T-cell (primary cell): ENCODE measurements around the gene TGFBR3. TPM values are rescaled to one million over a fixed set of nuclear protein-coding genes. Genes with fewer than 3 reads are reported as not detected.

Experiments used
- ATAC-seq, 4 experiments: fragments of 200-7000 bp in 3 of 4; fragments of 150-1000 bp in 1 of 4; cut with Tn5 transposase; replicated peaks in 1 of 4; 1 replicate in 3 of 4; 2 replicates in 1 of 4; pipeline ENCODE4 v1.10.0; 2021; ENCODE audit warnings: moderate library complexity in 3 of 4, mild to moderate bottlenecking in 2 of 4, moderate number of reproducible peaks in 1 of 4
- CTCF ChIA-PET, 2 donors: fragments of 300-600 bp; sonication (Branson Sonifier 250); formaldehyde crosslinking; loops; one replicate each; lab custom pipeline; 2022; ENCODE audit warnings: antibody characterized with exemption in 2 of 2; lab: Charles Lee
- POLR2A ChIA-PET, 2 donors: fragments of 300-600 bp; sonication (Branson Sonifier 250); formaldehyde crosslinking; loops; one replicate each; lab custom pipeline; 2022; ENCODE audit warnings: antibody characterized with exemption in 2 of 2; lab: Charles Lee
- DNase-seq, 35 experiments: peaks; one replicate each; pipeline versions ENCODE4 v3.0.0 to v3.0.0-alpha.2; 2013 to 2023
- H3K27ac ChIP-seq: one replicate; pipeline ENCODE4 v1.5.1; 2013; ENCODE audit warnings: low read length
- H3K27me3 ChIP-seq, 2 experiments: replicated peaks in 1 of 2; 1 replicate in 1 of 2; 2 replicates in 1 of 2; pipeline versions ENCODE4 v1.6.1 to v1.7.0; 2013; ENCODE audit warnings: low read length in 1 of 2, mixed read lengths in 1 of 2; ENCODE audit not compliant: control insufficient read depth in 2 of 2, insufficient read depth in 2 of 2; ENCODE audit errors: extremely low read depth in 1 of 2
- H3K36me3 ChIP-seq, 2 donors: 1 replicate in 1 of 2; 2 replicates in 1 of 2; pipeline versions ENCODE4 v1.6.1 to v1.7.0; 2013; ENCODE audit warnings: low read length in 1 of 2; ENCODE audit not compliant: control insufficient read depth in 2 of 2, insufficient read depth in 1 of 2; ENCODE audit errors: extremely low read depth in 1 of 2
- H3K4me1 ChIP-seq, 2 experiments: 1 replicate in 1 of 2; 2 replicates in 1 of 2; pipeline versions ENCODE4 v1.6.1 to v1.7.0; 2013; ENCODE audit warnings: low read length in 2 of 2, mixed read lengths in 1 of 2; ENCODE audit not compliant: insufficient read depth in 2 of 2, control insufficient read depth in 1 of 2; ENCODE audit errors: extremely low read depth in 1 of 2
- H3K4me3 ChIP-seq, 2 donors: 1 replicate in 1 of 2; 2 replicates in 1 of 2; pipeline versions ENCODE4 v1.5.1 to v1.7.0; 2013; ENCODE audit warnings: mild to moderate bottlenecking in 2 of 2, low read length in 1 of 2, moderate library complexity in 1 of 2; ENCODE audit not compliant: control insufficient read depth in 1 of 2; ENCODE audit errors: extremely low read depth in 1 of 2
- H3K9me3 ChIP-seq: 2 replicates; pipeline ENCODE4 v1.7.0; 2013
- H3K27ac Mint-ChIP-seq, 2 donors: one replicate each; pipeline ENCODE4 v1.8.0; 2020 to 2021; ENCODE audit warnings: mild to moderate bottlenecking in 2 of 2, mixed read lengths in 2 of 2
- H3K27me3 Mint-ChIP-seq, 2 donors: one replicate each; pipeline ENCODE4 v1.8.0; 2021 to 2022; ENCODE audit warnings: mixed read lengths in 2 of 2
- H3K36me3 Mint-ChIP-seq: one replicate; pipeline ENCODE4 v1.8.0; 2021; ENCODE audit warnings: mixed read lengths
- H3K4me1 Mint-ChIP-seq, 3 donors: one replicate each; pipeline ENCODE4 v1.8.0; 2020 to 2022; ENCODE audit warnings: mixed read lengths in 3 of 3, mild to moderate bottlenecking in 1 of 3
- H3K4me3 Mint-ChIP-seq, 3 donors: one replicate each; pipeline ENCODE4 v1.8.0; 2020 to 2022; ENCODE audit warnings: mild to moderate bottlenecking in 3 of 3, mixed read lengths in 3 of 3, moderate library complexity in 3 of 3
- H3K9me3 Mint-ChIP-seq, 3 donors: one replicate each; pipeline ENCODE4 v1.8.0; 2020 to 2022; ENCODE audit warnings: mixed read lengths in 3 of 3
- WGBS: methylation state at CpG from one replicate; pipeline ENCODE4 v1.1.5; 2013; ENCODE audit warnings: missing lambda C conversion rate; ENCODE audit not compliant: insufficient coverage; 5-methylcytosine and 5-hydroxymethylcytosine counted together
- total RNA-seq, 35 experiments: library from RNA in 6 of 35; stranded (reverse) in 6 of 35; fragments of 120-200 nt in 1 of 35; gene quantifications; one replicate each; pipeline versions ENCODE4 v1.2.1 to v1.2.4 and lab custom pipeline; 2013 to 2026

Gene TGFBR3
- total RNA-seq, 5 donors from 2014 or later (not counting 1 experiment from before 2014, with no cell fraction given) = 17.5 to 65.4 (median 36.4) TPM

GRCh38 chr1:91851130-91852010, 34.6 kb downstream of the TGFBR3 start:
- ChIA-PET POLR2A (interaction anchor here (0.5 to 0.7 kb wide), 4 partner anchors 9 to 722 kb away, joined by 3 to 4 read pairs (median 4); no protein-coding TSS in a partner anchor), CTCF (interaction anchor here (0.6 to 1.0 kb wide), 4 partner anchors 33 to 72 kb away, joined by 3 read pairs; no protein-coding TSS in a partner anchor)
- Mint-ChIP-seq H3K27ac (no peak overlapping the region), H3K9me3 (peaks cover 0 to 4% (median 0%) of the 10 kb centered on the region in 3 donors), H3K27me3 (no peaks in the 10 kb centered on the region), H3K36me3 (peaks cover 10% of the 10 kb centered on the region), H3K4me1 (peaks cover 11 to 37% (median 11%) of the 10 kb centered on the region in 3 donors), H3K4me3 (no peak overlapping the region)
- Histone ChIP-seq H3K36me3 (no peaks in the 10 kb centered on the region), H3K27me3 (no peaks in the 10 kb centered on the region), H3K4me3 (no peak overlapping the region), H3K9me3 (no peaks in the 10 kb centered on the region), H3K4me1 (peaks cover 0 to 3% of the 10 kb centered on the region in 2 experiments), H3K27ac (no peak overlapping the region)
- DNase-seq = no peak
- no peak for ATAC-seq
- 94% methylated on average over 7 of the region's 13 CpGs for WGBS

GRCh38 chr1:91850708-91851107, 35.2 kb downstream of the TGFBR3 start:
- H3K27me3 Mint-ChIP-seq = no peaks in the 10 kb centered on the region
- no peaks in the 10 kb centered on the region for H3K9me3 ChIP-seq
- H3K36me3 ChIP-seq = no peaks in the 10 kb centered on the region
- ATAC-seq (no peak), DNase-seq (no peak)
- peaks cover 10 to 43% (median 17%) of the 10 kb centered on the region in 3 donors for H3K4me1 Mint-ChIP-seq
- H3K27ac Mint-ChIP-seq = no peak overlapping the region
- peaks cover 10% of the 10 kb centered on the region for H3K36me3 Mint-ChIP-seq
- WGBS = no CpG with 5 or more reads among the region's 1 CpG
- H3K27me3 ChIP-seq = no peaks in the 10 kb centered on the region
- no peak overlapping the region for H3K4me3 ChIP-seq
- no peak overlapping the region for H3K4me3 Mint-ChIP-seq
- peaks cover 0 to 4% (median 0%) of the 10 kb centered on the region in 3 donors for H3K9me3 Mint-ChIP-seq
- no peak overlapping the region for H3K27ac ChIP-seq
- peaks cover 0 to 9% of the 10 kb centered on the region in 2 experiments for H3K4me1 ChIP-seq
- ChIA-PET CTCF (no interaction called here), POLR2A (no interaction called here)

- Mint-ChIP-seq H3K27ac (no peak overlapping the region), H3K27me3 (no peaks in the 10 kb centered on the region), H3K9me3 (peaks cover 0 to 6% (median 5%) of the 10 kb centered on the region in 3 donors), H3K4me3 (no peak overlapping the region), H3K36me3 (peaks cover 18% of the 10 kb centered on the region), H3K4me1 (peaks cover 11 to 68% (median 28%) of the 10 kb centered on the region in 3 donors)
- H3K36me3 ChIP-seq = no peaks in the 10 kb centered on the region
- peaks cover 0 to 9% of the 10 kb centered on the region in 2 experiments for H3K4me1 ChIP-seq
- CTCF ChIA-PET = interaction anchor here (0.6 kb wide), 2 partner anchors 358 to 1817 kb away, joined by 3 read pairs; no protein-coding TSS in a partner anchor
- DNase-seq = no peak
- POLR2A ChIA-PET = interaction anchor here (0.6 kb wide), 2 partner anchors 184 to 279 kb away, joined by 3 to 6 read pairs; no protein-coding TSS in a partner anchor
- H3K4me3 ChIP-seq = no peak overlapping the region
- no peak overlapping the region for H3K27ac ChIP-seq
- H3K9me3 ChIP-seq = no peaks in the 10 kb centered on the region
- no peaks in the 10 kb centered on the region for H3K27me3 ChIP-seq
- ATAC-seq = no peak
- no CpG with 5 or more reads among the region's 2 CpGs for WGBS
Measured at GRCh38 chr1:91847851-91848250, 38.1 kb downstream of the TGFBR3 start.

GRCh38 chr1:91846639-91847013, 39.3 kb downstream of the TGFBR3 start:
- Mint-ChIP-seq H3K4me1 (peaks cover 19 to 78% (median 37%) of the 10 kb centered on the region in 3 donors), H3K36me3 (peaks cover 18% of the 10 kb centered on the region), H3K27ac (no peak overlapping the region), H3K4me3 (no peak overlapping the region), H3K27me3 (no peaks in the 10 kb centered on the region), H3K9me3 (peaks cover 0 to 6% (median 5%) of the 10 kb centered on the region in 3 donors)
- Histone ChIP-seq H3K4me1 (peaks cover 0 to 12% of the 10 kb centered on the region in 2 experiments), H3K9me3 (no peaks in the 10 kb centered on the region), H3K36me3 (no peaks in the 10 kb centered on the region), H3K27ac (no peak overlapping the region), H3K27me3 (no peaks in the 10 kb centered on the region), H3K4me3 (no peak overlapping the region)
- ATAC-seq (no peak), DNase-seq (no peak)
- ChIA-PET POLR2A (interaction anchor here in 1 of 2 donors (0.5 kb wide), 1 partner anchor 43 kb away, joined by 3 read pairs; no protein-coding TSS in a partner anchor), CTCF (no interaction called here)
- WGBS = no CpG with 5 or more reads among the region's 2 CpGs

- POLR2A ChIA-PET = interaction anchor here in 1 of 2 donors (0.5 kb wide), 1 partner anchor 43 kb away, joined by 3 read pairs; no protein-coding TSS in a partner anchor
- no peak overlapping the region for H3K27ac ChIP-seq
- Mint-ChIP-seq H3K36me3 (peaks cover 17% of the 10 kb centered on the region), H3K4me1 (peaks cover 19 to 75% (median 37%) of the 10 kb centered on the region in 3 donors), H3K27ac (no peak overlapping the region), H3K27me3 (no peaks in the 10 kb centered on the region), H3K9me3 (peaks cover 0 to 6% (median 5%) of the 10 kb centered on the region in 3 donors), H3K4me3 (no peak overlapping the region)
- CTCF ChIA-PET = interaction anchor here in 1 of 2 donors (0.6 kb wide), 1 partner anchor 29 kb away, joined by 10 read pairs; no protein-coding TSS in a partner anchor
- H3K27me3 ChIP-seq = no peaks in the 10 kb centered on the region
- H3K4me3 ChIP-seq = no peak overlapping the region
- no peaks in the 10 kb centered on the region for H3K9me3 ChIP-seq
- WGBS = 85% methylated on average over 4 of the region's 6 CpGs
- no peaks in the 10 kb centered on the region for H3K36me3 ChIP-seq
- no peak for ATAC-seq
- peaks cover 0 to 12% of the 10 kb centered on the region in 2 experiments for H3K4me1 ChIP-seq
- no peak for DNase-seq
Measured at GRCh38 chr1:91846007-91846638, 39.8 kb downstream of the TGFBR3 start.
